ENCODE results near the gene RNF168.

GRCh38 chr3:196519718-196520082 lies 16.1 kb upstream of the RNF168 start:
- TF ChIP-seq ZNF280C (tag by site-specific recombination; IDR thresholded peaks at IDR 0.05) (no peak), CTCF (tag by site-specific recombination; IDR thresholded peaks at IDR 0.05) (no peak), BCL11A (tag by site-specific recombination; IDR thresholded peaks at IDR 0.05; ENCODE audit: low read depth) (no peak), REST (tag by site-specific recombination; IDR thresholded peaks at IDR 0.05) (no peak), ZNF561 (tag by site-specific recombination; IDR thresholded peaks at IDR 0.05; ENCODE audit: borderline replicate concordance) (no peak), PATZ1 (tag by site-specific recombination; IDR thresholded peaks at IDR 0.05) (no peak), ZNF292 (tag by site-specific recombination; IDR thresholded peaks at IDR 0.05; ENCODE audit: borderline replicate concordance, low read depth) (no peak), ZNF76 (tag by site-specific recombination; IDR thresholded peaks at IDR 0.05; ENCODE audit: borderline replicate concordance, low read depth) (no peak), KLF16 (tag by site-specific recombination; IDR thresholded peaks at IDR 0.05) (no peak)

Data from HEK293 (cell line).